ENCODE data around the gene GRM7. TPM values are rescaled to one million over a fixed set of nuclear protein-coding genes. Genes with fewer than 3 reads are reported as not detected.

The GRM7 gene
- total and polyA plus RNA-seq, 8 donors: 0.05 to 2.2 TPM; not detected in 6

- 80 to 87% (median 84%) methylated on average over 5 of the region's 5 CpGs for WGBS, 5 donors
- intact Hi-C loops (cut with DNase I; ENCODE audit: low total_unique reads): no loop called here
- H3K4me1 ChIP-seq: no peaks in the 10 kb centered on the region
- no peaks in the 10 kb centered on the region for H3K9me3 ChIP-seq
- no peak overlapping the region for H3K4me3 ChIP-seq
- DNase-seq: no peak
- H3K36me3 ChIP-seq: no peaks in the 10 kb centered on the region
- H3K27me3 ChIP-seq: no peaks in the 10 kb centered on the region
- H3K27ac ChIP-seq: no peak overlapping the region
- TF ChIP-seq POLR2AphosphoS5 (IDR thresholded peaks at IDR 0.05) (no peak), EP300 (IDR thresholded peaks at IDR 0.05) (no peak), CTCF (IDR thresholded peaks at IDR 0.05) (no peak), POLR2A (IDR thresholded peaks at IDR 0.05) (no peak)
Observed at GRCh38 chr3:7146529-7146928, 285.6 kb downstream of the GRM7 start.

GRCh38 chr3:7158516-7158915, 297.6 kb downstream of the GRM7 start:
- TF ChIP-seq CTCF (IDR thresholded peaks at IDR 0.05): no peak
- no peak for TF ChIP-seq EP300 (IDR thresholded peaks at IDR 0.05)
- TF ChIP-seq POLR2A (IDR thresholded peaks at IDR 0.05): no peak
- TF ChIP-seq POLR2AphosphoS5 (IDR thresholded peaks at IDR 0.05): no peak
- Histone ChIP-seq H3K4me3 (no peak overlapping the region), H3K4me1 (peaks cover 0 to 8% (median 3%) of the 10 kb centered on the region in 4 donors), H3K27ac (no peak overlapping the region), H3K9me3 (no peaks in the 10 kb centered on the region), H3K36me3 (no peaks in the 10 kb centered on the region), H3K27me3 (no peaks in the 10 kb centered on the region)
- WGBS, 5 donors: 93 to 99% (median 97%) methylated on average over 2 of the region's 2 CpGs
- DNase-seq: no peak
- intact Hi-C loops (cut with DNase I; ENCODE audit: low total_unique reads): no loop called here

- no peaks in the 10 kb centered on the region for H3K36me3 ChIP-seq
- peaks cover 0 to 8% (median 3%) of the 10 kb centered on the region in 4 donors for H3K4me1 ChIP-seq
- H3K4me3 ChIP-seq: no peak overlapping the region
- TF ChIP-seq CTCF (IDR thresholded peaks at IDR 0.05): no peak
- no peak for TF ChIP-seq POLR2AphosphoS5 (IDR thresholded peaks at IDR 0.05)
- no peak for TF ChIP-seq POLR2A (IDR thresholded peaks at IDR 0.05)
- no peak for TF ChIP-seq EP300 (IDR thresholded peaks at IDR 0.05)
- no peak overlapping the region for H3K27ac ChIP-seq
- no peak for DNase-seq
- no peaks in the 10 kb centered on the region for H3K9me3 ChIP-seq
- 30 to 70% (median 49%) methylated on average over 2 of the region's 2 CpGs for WGBS, 5 donors
- H3K27me3 ChIP-seq: no peaks in the 10 kb centered on the region
- intact Hi-C loops (cut with DNase I; ENCODE audit: low total_unique reads): no loop called here
Observed at GRCh38 chr3:7160689-7161088, 299.8 kb downstream of the GRM7 start.

GRCh38 chr3:7166460-7166859, 305.5 kb downstream of the GRM7 start:
- H3K4me3 ChIP-seq: no peak overlapping the region
- intact Hi-C loops (cut with DNase I; ENCODE audit: low total_unique reads): no loop called here
- TF ChIP-seq EP300 (IDR thresholded peaks at IDR 0.05): no peak
- no peak for TF ChIP-seq CTCF (IDR thresholded peaks at IDR 0.05)
- TF ChIP-seq POLR2AphosphoS5 (IDR thresholded peaks at IDR 0.05): no peak
- no peak for TF ChIP-seq POLR2A (IDR thresholded peaks at IDR 0.05)
- WGBS, 5 donors: 70 to 87% (median 82%) methylated on average over 4 of the region's 4 CpGs
- no peaks in the 10 kb centered on the region for H3K27me3 ChIP-seq
- H3K27ac ChIP-seq: no peak overlapping the region
- no peaks in the 10 kb centered on the region for H3K4me1 ChIP-seq
- peak in 1 of 2 donors; percentile 8 for DNase-seq
- H3K9me3 ChIP-seq: peaks cover 0 to 5% (median 2%) of the 10 kb centered on the region in 4 donors
- no peaks in the 10 kb centered on the region for H3K36me3 ChIP-seq
